Pancreas (tissue), 10 donors: ENCODE measurements around the gene RNASE4. TPM values are rescaled to one million over a fixed set of nuclear protein-coding genes. Genes with fewer than 3 reads are reported as not detected.

ENCODE experiments used
- ATAC-seq, 4 donors: fragments of 200-7000 bp; cut with Tn5 transposase; one replicate each; pipeline versions ENCODE4 v1.8.0 to v1.9.1; 2020; ENCODE audit warnings: mild to moderate bottlenecking in 4 of 4, moderate library complexity in 4 of 4
- DNase-seq, 6 donors: peaks; one replicate each; pipeline ENCODE4 v3.0.0-alpha.2; 2020
- FAIRE-seq: peaks from 2 replicates; lab custom pipeline; 2012; peaks lifted over from hg19 to GRCh38; lab: Jason Lieb, UNC
- H3K27ac ChIP-seq, 4 donors: fragments of 200-600 bp; sonication (generic); 1 replicate in 3 of 4; 2 replicates in 1 of 4; pipeline versions ENCODE4 v1.5.0 to v1.8.0; 2020
- H3K27me3 ChIP-seq, 4 donors: fragments of 200-600 bp; one replicate each; pipeline ENCODE4 v1.8.0; 2021
- H3K36me3 ChIP-seq, 3 donors: fragments of 200-600 bp; sonication (generic) in 1 of 3; one replicate each; pipeline versions ENCODE4 v1.5.0 to v1.8.0; 2020 to 2021
- H3K4me1 ChIP-seq, 3 donors: fragments of 200-600 bp; one replicate each; pipeline ENCODE4 v1.8.0; 2021
- H3K4me3 ChIP-seq, 4 donors: fragments of 200-600 bp; sonication (generic) in 2 of 4; one replicate each; pipeline versions ENCODE4 v1.5.0 to v1.8.0; 2020 to 2021
- H3K9me3 ChIP-seq, 4 donors: fragments of 200-600 bp; one replicate each; pipeline ENCODE4 v1.8.0; 2021
- WGBS, 2 donors: extraction: QIAGEN DNeasy Blood & Tissue Kit; methylation state at CpG; one replicate each; pipeline ENCODE4 v1.1.7; 2013; 5-methylcytosine and 5-hydroxymethylcytosine counted together
- intact Hi-C, 3 donors: fragments of 100-400 bp; cut with DNase I; formaldehyde crosslinking; loops; one replicate each; pipeline versions ENCODE4 v1.11.1 to v1.14.2; 2022
- polyA plus RNA-seq, 2 donors: library from polyadenylated mRNA; stranded (reverse); fragments of 200-250 nt; gene quantifications; one replicate each; pipeline ENCODE4 v1.2.3, GENCODE V29; 2013
- total RNA-seq, 6 donors: library from RNA; stranded (reverse); fragmentation: NEBNext Ultra II Directional in 4 of 6; extraction: Animal tissue kit (Norgen Biotek cat#: 25700) in 4 of 6; gene quantifications; one replicate each; pipeline versions ENCODE4 v1.2.1 to v1.2.4, GENCODE V29; 2021 to 2023
- TF ChIP-seq, protein P1 (sequence below), 4 donors: fragments of 200-600 bp; sonication (generic) in 3 of 4; IDR thresholded peaks; one replicate each; pipeline versions ENCODE4 v1.5.0 to v1.8.0; 2021; ENCODE audit warnings: antibody characterized with exemption in 4 of 4
- donor health status: healthy with polysubstance abuse.
- donor health status: DM: no; HTN: no; CAD: no; lungs with moderate emphysema.
- donor health status: DM: no; HTN: no; CAD: no.
- donor health status: control.
- donor health status: control.
- donor health status: Bipolar disorder and iron deficiency.
- donor health status: DM: yes; HTN: yes; CAD: no.
- donor health status: DM: no; HTN: no; CAD: no.
- donor health status: DM: no; HTN: no; CAD: no.
- donor health status: DM: yes; HTN: yes; CAD: no.

Gene RNASE4
- total and polyA plus RNA-seq, 8 donors = 9.6 to 26.7 (median 15.4) TPM

DNA sequence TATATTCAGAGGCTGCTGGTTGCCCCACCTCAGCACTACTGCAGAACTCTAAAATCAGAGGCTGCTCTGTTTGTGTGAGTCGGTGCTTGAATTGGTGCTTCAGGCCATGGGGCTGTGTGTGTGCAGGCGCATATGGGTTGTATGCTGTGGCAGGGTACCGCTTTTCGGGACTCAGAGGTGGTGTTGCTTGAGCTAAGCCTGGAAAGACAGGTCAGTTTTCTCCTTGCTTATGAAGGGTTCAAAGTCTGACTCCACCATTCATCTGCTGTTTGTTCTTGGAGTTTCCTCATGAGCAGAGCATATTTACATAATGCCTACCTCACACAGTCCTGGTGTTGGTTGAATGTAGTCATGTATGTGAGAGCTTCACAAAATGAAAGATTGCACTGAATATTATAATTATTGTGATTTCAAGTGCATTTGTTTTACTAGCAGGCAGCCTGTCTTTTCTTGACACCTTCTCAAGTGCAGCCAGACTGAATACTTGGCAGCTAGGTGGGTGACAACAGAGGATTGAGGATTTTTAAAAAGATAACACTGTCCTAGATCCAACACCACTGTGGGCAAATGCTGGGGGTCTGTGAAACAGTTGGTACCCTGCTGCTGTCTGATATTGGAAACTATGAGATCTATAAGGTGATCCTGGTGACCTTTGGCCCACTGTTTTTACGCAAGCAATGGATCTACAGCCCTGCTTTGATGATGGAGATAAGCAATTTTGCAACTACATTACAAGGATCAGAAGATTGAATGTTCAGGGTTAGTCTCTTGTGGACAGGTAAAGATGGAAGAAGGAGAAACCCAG is 3.2 kb downstream of the RNASE4 start:
- 41 to 49% methylated on average over 5 of the region's 5 CpGs for WGBS, 2 donors
- Histone ChIP-seq H3K4me3 (peak overlapping the region in 3 of 4 donors; percentile 9 to 58 (median 31)), H3K36me3 (no peaks in the 10 kb centered on the region), H3K4me1 (peaks cover 12 to 40% (median 31%) of the 10 kb centered on the region in 3 donors), H3K27ac (peak overlapping the region; percentile 96 to 99 (median 99)), H3K27me3 (no peaks in the 10 kb centered on the region), H3K9me3 (no peaks in the 10 kb centered on the region)
- peak; percentile 21 to 41 (median 28) for ATAC-seq
- TF ChIP-seq, protein P1, sequence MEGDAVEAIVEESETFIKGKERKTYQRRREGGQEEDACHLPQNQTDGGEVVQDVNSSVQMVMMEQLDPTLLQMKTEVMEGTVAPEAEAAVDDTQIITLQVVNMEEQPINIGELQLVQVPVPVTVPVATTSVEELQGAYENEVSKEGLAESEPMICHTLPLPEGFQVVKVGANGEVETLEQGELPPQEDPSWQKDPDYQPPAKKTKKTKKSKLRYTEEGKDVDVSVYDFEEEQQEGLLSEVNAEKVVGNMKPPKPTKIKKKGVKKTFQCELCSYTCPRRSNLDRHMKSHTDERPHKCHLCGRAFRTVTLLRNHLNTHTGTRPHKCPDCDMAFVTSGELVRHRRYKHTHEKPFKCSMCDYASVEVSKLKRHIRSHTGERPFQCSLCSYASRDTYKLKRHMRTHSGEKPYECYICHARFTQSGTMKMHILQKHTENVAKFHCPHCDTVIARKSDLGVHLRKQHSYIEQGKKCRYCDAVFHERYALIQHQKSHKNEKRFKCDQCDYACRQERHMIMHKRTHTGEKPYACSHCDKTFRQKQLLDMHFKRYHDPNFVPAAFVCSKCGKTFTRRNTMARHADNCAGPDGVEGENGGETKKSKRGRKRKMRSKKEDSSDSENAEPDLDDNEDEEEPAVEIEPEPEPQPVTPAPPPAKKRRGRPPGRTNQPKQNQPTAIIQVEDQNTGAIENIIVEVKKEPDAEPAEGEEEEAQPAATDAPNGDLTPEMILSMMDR (IDR thresholded peaks at IDR 0.05) = no peak
- intact Hi-C loops = loop anchor here in 1 of 3 donors (10.0 kb wide), 1 partner anchor 73 kb away; no protein-coding TSS in a partner anchor
- FAIRE-seq = no peak
- DNase-seq = peak in 2 of 6 donors; percentile 34 to 40

DNA sequence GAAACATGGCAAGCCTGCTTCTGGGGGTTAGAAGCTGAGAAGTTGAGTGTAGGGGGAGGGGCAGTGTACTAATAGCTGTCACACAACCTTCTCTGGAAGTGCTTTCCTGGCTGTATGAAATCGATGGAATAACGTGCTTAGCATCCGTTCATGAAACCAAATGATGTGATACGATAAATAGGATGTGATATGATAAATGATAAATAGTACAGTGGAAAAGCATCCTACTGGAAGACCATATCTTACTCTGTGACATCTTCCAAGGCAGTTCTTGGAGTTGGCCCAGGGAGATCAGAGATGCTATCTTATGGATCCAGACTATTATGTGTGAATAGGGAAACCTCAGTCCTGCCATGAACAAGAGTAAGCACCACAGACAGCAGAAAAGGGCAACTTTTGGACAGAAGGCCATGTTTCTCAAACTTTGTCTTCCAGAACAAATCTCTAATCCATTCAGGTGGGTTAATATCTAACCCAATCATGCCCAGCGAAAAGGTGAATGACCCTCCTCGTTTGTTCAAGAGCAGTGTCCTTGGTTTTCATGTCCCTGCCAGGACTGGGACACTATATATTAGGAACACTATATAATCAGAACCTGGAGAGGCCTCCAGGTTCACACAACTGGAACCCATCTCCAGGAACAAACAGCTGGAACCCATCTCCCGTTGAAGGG is 3.9 kb downstream of the RNASE4 start, which contains the start of gene ANG:
Gene ANG, plus strand, starts transcription at position 598 of the 673 bp plus-strand sequence. CDS start 4,801 bp downstream, outside the sequence.
- H3K27ac ChIP-seq = peak within 1 kb of the TSS in 3 of 4 donors; percentile 99
- H3K27me3 ChIP-seq = no peaks in the 10 kb centered on the region
- ATAC-seq (no peak), FAIRE-seq (no peak), DNase-seq (no peak)
- TF ChIP-seq, protein P1 (IDR thresholded peaks at IDR 0.05) = no peak
- intact Hi-C loops = loop anchor here in 1 of 3 donors (10.0 kb wide), 1 partner anchor 74 kb away; no protein-coding TSS in a partner anchor
- peaks cover 12 to 40% (median 31%) of the 10 kb centered on the region in 3 donors for H3K4me1 ChIP-seq
- no peaks in the 10 kb centered on the region for H3K36me3 ChIP-seq
- 32 to 42% methylated on average over 7 of the region's 7 CpGs for WGBS, 2 donors
- no peak within 1 kb of the TSS for H3K4me3 ChIP-seq
- no peaks in the 10 kb centered on the region for H3K9me3 ChIP-seq

DNA sequence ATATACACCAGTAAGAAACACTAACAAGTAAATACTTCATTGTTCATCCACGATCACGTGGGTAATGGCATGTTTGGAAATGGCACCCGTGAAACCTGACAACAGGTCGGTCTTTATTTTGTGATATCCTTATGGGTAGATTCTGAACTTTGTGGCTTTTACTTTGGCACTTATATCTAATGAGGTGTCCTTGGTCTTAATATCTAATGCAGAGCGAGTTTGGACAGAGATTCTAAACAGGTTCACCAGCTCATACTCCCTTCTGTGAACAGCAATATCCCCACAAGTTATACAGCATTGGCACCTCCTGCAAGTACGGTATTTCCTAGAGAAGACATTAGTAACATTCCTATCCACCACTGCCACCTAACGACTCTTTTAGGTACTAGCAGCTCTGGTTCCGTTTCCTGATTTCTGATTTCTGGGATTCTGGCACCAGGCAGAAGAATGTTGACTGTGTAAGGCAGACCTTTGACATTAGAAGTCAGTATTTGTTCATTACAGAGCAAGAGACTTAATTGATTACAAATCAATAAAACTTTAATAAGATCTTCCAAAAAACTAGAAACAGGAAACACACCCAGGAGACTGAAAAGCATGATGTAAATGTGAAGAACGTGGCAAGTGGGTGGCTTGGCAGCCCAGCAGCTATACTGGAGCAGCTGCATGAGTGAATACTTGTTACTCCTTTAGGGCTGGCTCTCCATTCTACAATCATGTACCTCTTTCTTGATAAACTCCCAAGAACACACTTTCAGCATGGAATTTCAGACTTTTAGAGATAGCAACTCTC is 6.7 kb downstream of the RNASE4 start:
- Histone ChIP-seq H3K27ac (peak overlapping the region in 1 of 4 donors; percentile 20), H3K4me3 (no peak overlapping the region), H3K27me3 (no peaks in the 10 kb centered on the region), H3K9me3 (no peaks in the 10 kb centered on the region), H3K36me3 (no peaks in the 10 kb centered on the region), H3K4me1 (peaks cover 12 to 39% (median 31%) of the 10 kb centered on the region in 3 donors)
- ATAC-seq (peak; percentile 59 to 82 (median 80)), DNase-seq (peak in 3 of 6 donors; percentile 54 to 78 (median 56)), FAIRE-seq (peak; percentile 92)
- TF ChIP-seq, protein P1 (IDR thresholded peaks at IDR 0.05) = peak; percentile 60 to 79 (median 73)
- WGBS, 2 donors = 10 to 11% methylated on average over 9 of the region's 9 CpGs
- intact Hi-C loops = no loop called here

DNA sequence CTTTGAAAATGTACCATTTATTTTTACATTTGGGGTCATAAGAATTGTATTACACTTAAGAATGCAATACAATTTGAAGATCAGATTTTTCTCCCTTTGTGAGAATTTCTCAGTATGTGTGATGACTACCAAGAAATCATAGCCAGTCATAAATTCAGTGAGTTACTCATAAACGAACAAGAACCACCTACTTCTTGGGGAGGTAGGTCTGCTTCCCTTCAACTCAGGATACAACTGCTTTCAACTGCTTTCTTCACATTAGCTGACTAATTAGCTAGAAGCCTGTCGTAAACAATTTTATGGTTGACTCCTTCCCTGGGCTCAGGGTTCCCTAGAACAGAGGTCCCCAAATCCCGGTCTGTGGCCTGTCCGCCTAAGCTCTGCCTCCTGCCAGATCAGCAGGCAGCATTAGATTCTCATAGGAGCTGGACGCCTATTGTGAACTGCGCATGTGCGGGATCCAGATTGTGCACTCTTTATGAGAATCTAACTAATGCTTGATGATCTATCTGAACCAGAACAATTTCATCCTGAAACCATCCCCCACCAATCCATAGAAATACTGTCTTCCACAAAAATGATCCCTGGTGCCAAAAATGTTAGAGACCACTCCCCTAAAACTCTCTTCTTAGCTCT is 7.9 kb downstream of the RNASE4 start:
- peaks cover 12 to 28% (median 26%) of the 10 kb centered on the region in 3 donors for H3K4me1 ChIP-seq
- FAIRE-seq = no peak
- H3K27ac ChIP-seq = no peak overlapping the region
- no peak overlapping the region for H3K4me3 ChIP-seq
- DNase-seq = no peak
- no peaks in the 10 kb centered on the region for H3K9me3 ChIP-seq
- intact Hi-C loops = no loop called here
- no peaks in the 10 kb centered on the region for H3K36me3 ChIP-seq
- TF ChIP-seq, protein P1 (IDR thresholded peaks at IDR 0.05) = no peak
- no peak for ATAC-seq
- H3K27me3 ChIP-seq = no peaks in the 10 kb centered on the region
- WGBS, 2 donors = 86 to 91% methylated on average over 7 of the region's 7 CpGs
